H1 (cell line): ENCODE data around the gene ARHGAP18. TPM values are rescaled to one million over a fixed set of nuclear protein-coding genes. Genes with fewer than 3 reads are reported as not detected.

Experiments
- ASH2L ChIP-seq: fragments of 200-600, 300-600 bp; sonication (generic); IDR thresholded peaks from one replicate; pipeline ENCODE4 v1.7.1; 2017; ENCODE audit warnings: low read length
- HDAC2 ChIP-seq, 2 experiments: fragments of 300-600 bp in 1 of 2; sonication (generic) in 1 of 2; IDR thresholded peaks; 2 replicates each; pipeline ENCODE4 v1.6.1; 2011 to 2012; ENCODE audit warnings: low read depth in 2 of 2, low read length in 2 of 2, mild to moderate bottlenecking in 2 of 2, moderate library complexity in 2 of 2, borderline replicate concordance in 1 of 2, inconsistent platforms in 1 of 2
- KDM4A ChIP-seq: IDR thresholded peaks from one replicate; pipeline ENCODE4 v1.7.1; 2012; ENCODE audit warnings: low read depth, mild to moderate bottlenecking, moderate library complexity, low read length, inconsistent platforms; ENCODE audit not compliant: severe bottlenecking
- POLR2A ChIP-seq, 2 experiments: IDR thresholded peaks; 1 replicate in 1 of 2; 2 replicates in 1 of 2; pipeline ENCODE4 v1.6.1; 2011; ENCODE audit warnings: low read depth in 2 of 2, low read length in 2 of 2, mild to moderate bottlenecking in 2 of 2; ENCODE audit errors: control extremely low read depth in 1 of 2
- SP2 ChIP-seq: IDR thresholded peaks from 2 replicates; pipeline ENCODE4 v1.6.1; 2012; ENCODE audit warnings: mild to moderate bottlenecking, low read length, inconsistent platforms
- SP4 ChIP-seq: IDR thresholded peaks from 2 replicates; pipeline ENCODE4 v1.6.1; 2012; ENCODE audit warnings: low read length, inconsistent platforms
- TAF7 ChIP-seq: optimal IDR thresholded peaks from 2 replicates; pipeline ENCODE3; 2011; ENCODE audit warnings: low read depth, mild to moderate bottlenecking, inconsistent platforms, low read length, moderate library complexity, borderline replicate concordance
- USF2 ChIP-seq: IDR thresholded peaks from 2 replicates; pipeline ENCODE4 v1.6.1; 2011; ENCODE audit warnings: low read length, improper control_type of control experiment
- polyA plus RNA-seq, 7 experiments: library from polyadenylated mRNA; depleted of rRNA in 3 of 7; stranded (reverse) in 5 of 7; unstranded in 2 of 7; fragments of >200 nt in 5 of 7; fragments of 200-250 nt in 2 of 7; gene quantifications; 1 replicate in 5 of 7; 2 replicates in 1 of 7; 4 replicates in 1 of 7; pipeline versions ENCODE4 v1.2.1 to v1.2.3, GENCODE V29; 2011 to 2013; ENCODE audit warnings: missing spikeins in 2 of 7, mixed read lengths in 2 of 7
- total RNA-seq: library from RNA; stranded (reverse); fragmentation: NEBNext Ultra II Directional; extraction: Animal tissue kit (Norgen Biotek cat#: 25700); gene quantifications from 2 replicates; pipeline ENCODE4 v1.2.1, GENCODE V29; 2021
- TF ChIP-seq, protein P1 (sequence below): fragments of 300-600 bp; sonication (generic); IDR thresholded peaks from 2 replicates; pipeline ENCODE4 v1.7.1; 2012; ENCODE audit warnings: low read length, moderate library complexity, mild to moderate bottlenecking, inconsistent platforms; ENCODE audit not compliant: insufficient replicate concordance

Gene ARHGAP18
- total and polyA plus RNA-seq, 2 of the 8 experiments (the other 6 are each of a cell fraction or from before 2014, with no cell fraction given), result 0.83 to 4.5 TPM

GRCh38 chr6:129675669-129676472 is 34.1 kb downstream of the ARHGAP18 start (continued):
- TF ChIP-seq, protein P1, sequence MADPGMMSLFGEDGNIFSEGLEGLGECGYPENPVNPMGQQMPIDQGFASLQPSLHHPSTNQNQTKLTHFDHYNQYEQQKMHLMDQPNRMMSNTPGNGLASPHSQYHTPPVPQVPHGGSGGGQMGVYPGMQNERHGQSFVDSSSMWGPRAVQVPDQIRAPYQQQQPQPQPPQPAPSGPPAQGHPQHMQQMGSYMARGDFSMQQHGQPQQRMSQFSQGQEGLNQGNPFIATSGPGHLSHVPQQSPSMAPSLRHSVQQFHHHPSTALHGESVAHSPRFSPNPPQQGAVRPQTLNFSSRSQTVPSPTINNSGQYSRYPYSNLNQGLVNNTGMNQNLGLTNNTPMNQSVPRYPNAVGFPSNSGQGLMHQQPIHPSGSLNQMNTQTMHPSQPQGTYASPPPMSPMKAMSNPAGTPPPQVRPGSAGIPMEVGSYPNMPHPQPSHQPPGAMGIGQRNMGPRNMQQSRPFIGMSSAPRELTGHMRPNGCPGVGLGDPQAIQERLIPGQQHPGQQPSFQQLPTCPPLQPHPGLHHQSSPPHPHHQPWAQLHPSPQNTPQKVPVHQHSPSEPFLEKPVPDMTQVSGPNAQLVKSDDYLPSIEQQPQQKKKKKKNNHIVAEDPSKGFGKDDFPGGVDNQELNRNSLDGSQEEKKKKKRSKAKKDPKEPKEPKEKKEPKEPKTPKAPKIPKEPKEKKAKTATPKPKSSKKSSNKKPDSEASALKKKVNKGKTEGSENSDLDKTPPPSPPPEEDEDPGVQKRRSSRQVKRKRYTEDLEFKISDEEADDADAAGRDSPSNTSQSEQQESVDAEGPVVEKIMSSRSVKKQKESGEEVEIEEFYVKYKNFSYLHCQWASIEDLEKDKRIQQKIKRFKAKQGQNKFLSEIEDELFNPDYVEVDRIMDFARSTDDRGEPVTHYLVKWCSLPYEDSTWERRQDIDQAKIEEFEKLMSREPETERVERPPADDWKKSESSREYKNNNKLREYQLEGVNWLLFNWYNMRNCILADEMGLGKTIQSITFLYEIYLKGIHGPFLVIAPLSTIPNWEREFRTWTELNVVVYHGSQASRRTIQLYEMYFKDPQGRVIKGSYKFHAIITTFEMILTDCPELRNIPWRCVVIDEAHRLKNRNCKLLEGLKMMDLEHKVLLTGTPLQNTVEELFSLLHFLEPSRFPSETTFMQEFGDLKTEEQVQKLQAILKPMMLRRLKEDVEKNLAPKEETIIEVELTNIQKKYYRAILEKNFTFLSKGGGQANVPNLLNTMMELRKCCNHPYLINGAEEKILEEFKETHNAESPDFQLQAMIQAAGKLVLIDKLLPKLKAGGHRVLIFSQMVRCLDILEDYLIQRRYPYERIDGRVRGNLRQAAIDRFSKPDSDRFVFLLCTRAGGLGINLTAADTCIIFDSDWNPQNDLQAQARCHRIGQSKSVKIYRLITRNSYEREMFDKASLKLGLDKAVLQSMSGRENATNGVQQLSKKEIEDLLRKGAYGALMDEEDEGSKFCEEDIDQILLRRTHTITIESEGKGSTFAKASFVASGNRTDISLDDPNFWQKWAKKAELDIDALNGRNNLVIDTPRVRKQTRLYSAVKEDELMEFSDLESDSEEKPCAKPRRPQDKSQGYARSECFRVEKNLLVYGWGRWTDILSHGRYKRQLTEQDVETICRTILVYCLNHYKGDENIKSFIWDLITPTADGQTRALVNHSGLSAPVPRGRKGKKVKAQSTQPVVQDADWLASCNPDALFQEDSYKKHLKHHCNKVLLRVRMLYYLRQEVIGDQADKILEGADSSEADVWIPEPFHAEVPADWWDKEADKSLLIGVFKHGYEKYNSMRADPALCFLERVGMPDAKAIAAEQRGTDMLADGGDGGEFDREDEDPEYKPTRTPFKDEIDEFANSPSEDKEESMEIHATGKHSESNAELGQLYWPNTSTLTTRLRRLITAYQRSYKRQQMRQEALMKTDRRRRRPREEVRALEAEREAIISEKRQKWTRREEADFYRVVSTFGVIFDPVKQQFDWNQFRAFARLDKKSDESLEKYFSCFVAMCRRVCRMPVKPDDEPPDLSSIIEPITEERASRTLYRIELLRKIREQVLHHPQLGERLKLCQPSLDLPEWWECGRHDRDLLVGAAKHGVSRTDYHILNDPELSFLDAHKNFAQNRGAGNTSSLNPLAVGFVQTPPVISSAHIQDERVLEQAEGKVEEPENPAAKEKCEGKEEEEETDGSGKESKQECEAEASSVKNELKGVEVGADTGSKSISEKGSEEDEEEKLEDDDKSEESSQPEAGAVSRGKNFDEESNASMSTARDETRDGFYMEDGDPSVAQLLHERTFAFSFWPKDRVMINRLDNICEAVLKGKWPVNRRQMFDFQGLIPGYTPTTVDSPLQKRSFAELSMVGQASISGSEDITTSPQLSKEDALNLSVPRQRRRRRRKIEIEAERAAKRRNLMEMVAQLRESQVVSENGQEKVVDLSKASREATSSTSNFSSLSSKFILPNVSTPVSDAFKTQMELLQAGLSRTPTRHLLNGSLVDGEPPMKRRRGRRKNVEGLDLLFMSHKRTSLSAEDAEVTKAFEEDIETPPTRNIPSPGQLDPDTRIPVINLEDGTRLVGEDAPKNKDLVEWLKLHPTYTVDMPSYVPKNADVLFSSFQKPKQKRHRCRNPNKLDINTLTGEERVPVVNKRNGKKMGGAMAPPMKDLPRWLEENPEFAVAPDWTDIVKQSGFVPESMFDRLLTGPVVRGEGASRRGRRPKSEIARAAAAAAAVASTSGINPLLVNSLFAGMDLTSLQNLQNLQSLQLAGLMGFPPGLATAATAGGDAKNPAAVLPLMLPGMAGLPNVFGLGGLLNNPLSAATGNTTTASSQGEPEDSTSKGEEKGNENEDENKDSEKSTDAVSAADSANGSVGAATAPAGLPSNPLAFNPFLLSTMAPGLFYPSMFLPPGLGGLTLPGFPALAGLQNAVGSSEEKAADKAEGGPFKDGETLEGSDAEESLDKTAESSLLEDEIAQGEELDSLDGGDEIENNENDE, result no peak
- TF ChIP-seq KDM4A (no peak), HDAC2 (IDR thresholded peaks at IDR 0.05; ENCODE audit: borderline replicate concordance in 1 of 2, low read depth in 2 of 2, low read length in 2 of 2) (no peak), SP2 (no peak), POLR2A (IDR thresholded peaks at IDR 0.05; ENCODE audit: control extremely low read depth in 1 of 2, low read depth in 2 of 2, low read length in 2 of 2) (no peak), USF2 (no peak), SP4 (no peak), ASH2L (no peak), TAF7 (no peak)
